Measurements from ENCODE around the gene SPTB.

SPTB gene

GRCh38 chr14:64704143-64704742 is 175.5 kb downstream of the SPTB start, which contains the start of gene PLEKHG3:
Gene PLEKHG3 (plus strand): TSS chr14:64704424. CDS start chr14:64727632, 23,208 bp downstream.
- no peak for FAIRE-seq

GRCh38 chr14:64703395-64704142 is 176.1 kb downstream of the SPTB start:
- FAIRE-seq, result no peak

- no peak for FAIRE-seq
Measured at GRCh38 chr14:64702493-64703394, 177.0 kb downstream of the SPTB start.

- no peak for FAIRE-seq
Measured at GRCh38 chr14:64701660-64702059, 178.0 kb downstream of the SPTB start.

GRCh38 chr14:64700894-64701293 is 178.8 kb downstream of the SPTB start:
- FAIRE-seq, result no peak

- FAIRE-seq, result no peak
Measured at GRCh38 chr14:64700290-64700689, 179.4 kb downstream of the SPTB start.

GRCh38 chr14:64698903-64699302 is 180.8 kb downstream of the SPTB start:
- peak; percentile 81 for FAIRE-seq

- FAIRE-seq, result no peak
Measured at GRCh38 chr14:64696355-64696857, 183.3 kb downstream of the SPTB start.
